Testis (tissue), 3 donors: ENCODE results near the gene CROCC2. TPM values are rescaled to one million over a fixed set of nuclear protein-coding genes. Genes with fewer than 3 reads are reported as not detected.

Experiments
- DNase-seq: peaks from one replicate; pipeline ENCODE4 v3.0.0-alpha.2; 2019
- H3K27ac ChIP-seq, 2 donors: fragments of 200-600 bp; sonication (generic); one replicate each; pipeline ENCODE4 v1.5.1; 2019
- H3K27me3 ChIP-seq: fragments of 200-600 bp; sonication (generic); one replicate; pipeline ENCODE4 v1.5.1; 2019
- H3K36me3 ChIP-seq: fragments of 200-600 bp; sonication (generic); one replicate; pipeline ENCODE4 v1.5.1; 2017; ENCODE audit warnings: low read depth; ENCODE audit errors: missing control alignments
- H3K4me1 ChIP-seq: fragments of 200-600 bp; sonication (generic); one replicate; pipeline ENCODE4 v1.5.1; 2019
- H3K4me3 ChIP-seq, 2 donors: fragments of 200-600 bp; sonication (generic); one replicate each; pipeline ENCODE4 v1.5.1; 2017 to 2019
- H3K9me3 ChIP-seq: fragments of 200-600 bp; sonication (generic); one replicate; pipeline ENCODE4 v1.5.1; 2017
- CTCF ChIP-seq, 3 experiments: fragments of 450-650 bp in 2 of 3; fragments of 200-600 bp in 1 of 3; sonication (generic) in 1 of 3; IDR thresholded peaks; one replicate each; pipeline ENCODE4 v1.5.1; 2016 to 2019; ENCODE audit warnings: antibody characterized with exemption in 3 of 3, mild to moderate bottlenecking in 2 of 3, moderate library complexity in 1 of 3
- POLR2A ChIP-seq: fragments of 450-650 bp; IDR thresholded peaks from one replicate; pipeline ENCODE4 v1.6.1; 2017; ENCODE audit warnings: antibody characterized with exemption, mild to moderate bottlenecking, moderate library complexity
- WGBS, 2 donors: methylation state at CpG; one replicate each; pipeline ENCODE4 v1.1.5; 2018; 5-methylcytosine and 5-hydroxymethylcytosine counted together
- intact Hi-C: fragments of 100-400 bp; cut with DNase I; formaldehyde crosslinking; loops from one replicate; pipeline ENCODE4 v1.15.1; 2023; ENCODE audit warnings: low total_unique reads
- polyA plus RNA-seq: library from polyadenylated mRNA; stranded (reverse); fragments of 350-450 nt; fragmentation: Illumina TruSeq; extraction: RNeasy Lipid Tissue Mini Kit (QIAGEN cat#74804); gene quantifications from one replicate; pipeline ENCODE4 v1.2.3, GENCODE V29; 2014; ENCODE audit warnings: low read depth, low replicate concordance; ENCODE audit not compliant: insufficient read depth
- total RNA-seq, 2 donors: library from RNA; depleted of rRNA; stranded (reverse); fragments of >200 nt; gene quantifications; one replicate each; pipeline ENCODE4 v1.2.3, GENCODE V29; 2016

Gene CROCC2
- total and polyA plus RNA-seq, 3 donors from 2014 or later, result 0.43 to 0.55 (median 0.51) TPM

DNA sequence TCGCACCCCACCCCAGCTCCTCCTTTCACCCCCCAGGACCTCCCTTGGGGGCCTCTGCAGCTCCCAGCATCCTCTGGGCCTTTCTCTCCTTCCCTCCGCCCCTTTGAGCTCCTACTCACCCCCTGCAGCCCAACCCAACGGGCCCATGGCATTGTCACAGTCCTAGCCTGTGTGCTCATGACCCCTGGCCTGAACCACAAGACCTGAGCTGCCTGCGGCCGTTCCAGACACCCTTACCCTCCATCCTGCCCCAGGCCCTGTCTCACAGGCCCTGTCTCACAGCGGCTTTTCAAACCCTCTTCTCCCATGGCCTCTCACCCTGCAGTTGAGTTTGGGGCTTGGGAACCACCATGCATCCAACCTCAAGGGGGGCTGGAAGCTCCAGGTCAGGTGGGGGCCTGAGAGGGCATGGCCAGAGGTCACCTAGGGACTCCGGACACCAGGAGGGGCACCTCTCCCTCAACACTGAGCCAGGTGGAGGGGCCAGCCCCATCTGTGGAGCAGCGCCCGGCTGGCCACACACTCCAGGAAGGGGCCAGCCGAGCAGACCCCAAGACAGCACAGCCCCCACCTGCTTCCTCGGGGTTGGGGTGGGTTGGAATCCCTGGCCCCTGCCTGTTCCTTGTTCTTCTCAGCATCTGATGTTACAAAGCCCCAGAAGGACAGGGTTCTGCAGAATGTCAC, 17.1 kb upstream of the CROCC2 start:
- Histone ChIP-seq H3K4me3 (no peak overlapping the region), H3K4me1 (no peaks in the 10 kb centered on the region), H3K36me3 (no peaks in the 10 kb centered on the region), H3K27me3 (no peaks in the 10 kb centered on the region), H3K27ac (no peak overlapping the region), H3K9me3 (no peaks in the 10 kb centered on the region)
- no peak for DNase-seq
- no peak for TF ChIP-seq CTCF (IDR thresholded peaks at IDR 0.05)
- no peak for TF ChIP-seq POLR2A
- intact Hi-C loops, result no loop called here
- 84 to 86% methylated on average over 6 to 11 of the region's 11 CpGs for WGBS, 2 donors

DNA sequence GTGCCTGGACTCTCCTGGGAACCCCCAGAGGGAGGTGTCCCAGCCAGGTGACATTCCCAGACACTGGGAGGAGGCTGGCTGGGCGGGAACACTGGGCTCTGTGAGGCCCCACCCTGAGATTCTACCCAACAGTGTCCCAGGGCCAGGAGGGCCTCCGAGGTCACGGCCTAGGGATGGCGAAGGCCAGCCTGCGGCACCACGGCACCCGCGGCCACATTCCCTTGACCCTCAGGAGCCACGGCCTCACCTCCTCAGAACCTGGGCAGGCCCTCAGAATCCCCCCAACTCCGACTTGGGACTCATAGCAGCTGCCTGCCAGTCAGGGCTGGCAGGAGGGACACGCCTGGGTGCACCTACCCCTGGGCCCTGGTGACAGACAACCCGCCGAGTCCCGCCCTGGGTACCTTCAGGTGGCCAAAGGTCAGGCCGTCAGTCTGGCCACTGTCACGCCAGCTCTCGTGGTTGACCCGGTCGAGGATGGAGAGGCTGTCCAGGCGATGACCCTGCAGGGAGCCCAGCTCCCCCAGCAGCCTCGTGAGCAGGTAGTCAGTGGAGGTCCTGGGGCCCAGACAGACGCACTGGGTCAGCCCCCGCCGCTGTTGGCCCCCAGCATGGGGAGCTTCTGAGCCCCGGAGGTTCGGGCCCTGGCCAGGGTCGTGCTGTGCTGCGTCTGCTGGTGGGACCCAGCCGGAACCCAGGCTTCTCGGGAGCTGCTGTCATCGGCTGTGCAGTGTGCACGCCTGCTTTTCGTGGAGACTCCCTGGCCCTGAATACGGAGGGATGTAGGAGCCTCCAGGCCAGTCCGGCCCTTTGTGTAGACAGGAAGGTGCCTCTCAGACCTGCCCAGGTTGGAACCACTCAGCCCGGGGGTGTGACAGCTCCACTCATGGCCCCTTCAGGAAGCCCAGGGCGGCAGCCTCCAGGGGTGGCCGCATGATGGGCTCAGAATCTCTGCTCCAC, 16.3 kb upstream of the CROCC2 start:
- TF ChIP-seq CTCF (IDR thresholded peaks at IDR 0.05), result no peak
- TF ChIP-seq POLR2A, result no peak

GRCh38 chr2:240890691-240891090, 15.4 kb upstream of the CROCC2 start:
- intact Hi-C loops, result no loop called here
- DNase-seq, result no peak
- TF ChIP-seq POLR2A, result no peak
- TF ChIP-seq CTCF (IDR thresholded peaks at IDR 0.05), result no peak
- Histone ChIP-seq H3K4me1 (no peaks in the 10 kb centered on the region), H3K9me3 (no peaks in the 10 kb centered on the region), H3K36me3 (no peaks in the 10 kb centered on the region), H3K27me3 (no peaks in the 10 kb centered on the region), H3K4me3 (no peak overlapping the region), H3K27ac (no peak overlapping the region)
- WGBS, 2 donors, result 81 to 83% methylated on average over 3 to 14 of the region's 14 CpGs

More for the DNA sequence above, 16.3 kb upstream of the CROCC2 start:
- WGBS, 2 donors, result 90 to 92% methylated on average over 4 to 38 of the region's 38 CpGs
- intact Hi-C loops, result no loop called here
- Histone ChIP-seq H3K36me3 (no peaks in the 10 kb centered on the region), H3K4me1 (no peaks in the 10 kb centered on the region), H3K27me3 (no peaks in the 10 kb centered on the region), H3K4me3 (no peak overlapping the region), H3K9me3 (no peaks in the 10 kb centered on the region), H3K27ac (no peak overlapping the region)
- DNase-seq, result no peak

GRCh38 chr2:240891492-240892340, 14.4 kb upstream of the CROCC2 start:
- intact Hi-C loops, result no loop called here
- Histone ChIP-seq H3K4me1 (no peaks in the 10 kb centered on the region), H3K36me3 (no peaks in the 10 kb centered on the region), H3K9me3 (no peaks in the 10 kb centered on the region), H3K27me3 (no peaks in the 10 kb centered on the region), H3K27ac (no peak overlapping the region), H3K4me3 (no peak overlapping the region)
- WGBS, 2 donors, result 85 to 95% methylated on average over 5 to 19 of the region's 20 CpGs
- TF ChIP-seq CTCF (IDR thresholded peaks at IDR 0.05), result no peak
- TF ChIP-seq POLR2A, result no peak
- DNase-seq, result no peak
